Uterus (tissue), 4 donors: ENCODE data around the gene THG1L. TPM values are rescaled to one million over a fixed set of nuclear protein-coding genes. Genes with fewer than 3 reads are reported as not detected.
"Not testable (repeated sequence)": the region's sequence is repeated elsewhere in the genome, so short reads cannot be mapped to it uniquely, and the experiment has no call there.

Source experiments
- DNase-seq, 2 donors: peaks; one replicate each; pipeline ENCODE4 v3.0.0-alpha.2; 2019 to 2020
- H3K27ac ChIP-seq, 2 donors: fragments of 200-600 bp; sonication (generic); 1 replicate in 1 of 2; 2 replicates in 1 of 2; pipeline ENCODE4 v1.5.1; 2016 to 2018
- H3K27me3 ChIP-seq, 2 donors: fragments of 200-600 bp; sonication (generic); one replicate each; pipeline ENCODE4 v1.5.1; 2018 to 2019; ENCODE audit warnings: control low read depth in 1 of 2
- H3K36me3 ChIP-seq, 2 donors: fragments of 200-600 bp; sonication (generic); one replicate each; pipeline ENCODE4 v1.5.1; 2019; ENCODE audit warnings: control low read depth in 1 of 2
- H3K4me1 ChIP-seq, 2 donors: fragments of 200-600 bp; sonication (generic); one replicate each; pipeline ENCODE4 v1.5.1; 2018 to 2019; ENCODE audit warnings: control low read depth in 1 of 2
- H3K4me3 ChIP-seq, 2 donors: fragments of 200-600 bp; sonication (generic); 1 replicate in 1 of 2; 2 replicates in 1 of 2; pipeline ENCODE4 v1.5.1; 2018 to 2019; ENCODE audit warnings: mild to moderate bottlenecking in 1 of 2
- H3K9me3 ChIP-seq, 2 donors: fragments of 200-600 bp; sonication (generic); one replicate each; pipeline ENCODE4 v1.5.1; 2019; ENCODE audit warnings: control low read depth in 1 of 2
- POLR2A ChIP-seq, 2 donors: fragments of 450-650 bp; IDR thresholded peaks; one replicate each; pipeline ENCODE4 v1.6.1; 2016; ENCODE audit warnings: antibody characterized with exemption in 2 of 2, mild to moderate bottlenecking in 1 of 2, moderate library complexity in 1 of 2
- intact Hi-C: fragments of 100-400 bp; cut with DNase I; formaldehyde crosslinking; loops from one replicate; pipeline ENCODE4 v1.15.1; 2023; ENCODE audit warnings: low total_unique reads
- total RNA-seq, 4 donors: library from RNA; depleted of rRNA in 3 of 4; stranded (reverse); fragments of >200 nt in 3 of 4; gene quantifications; one replicate each; pipeline versions ENCODE4 v1.1.0 to v1.2.4, GENCODE V29; 2014 to 2023
- TF ChIP-seq, protein P1 (sequence below), 4 experiments: fragments of 200-600 bp in 2 of 4; fragments of 450-650 bp in 2 of 4; sonication (generic) in 2 of 4; IDR thresholded peaks; one replicate each; pipeline ENCODE4 v1.5.1; 2016 to 2019; ENCODE audit warnings: antibody characterized with exemption in 4 of 4, mild to moderate bottlenecking in 2 of 4, moderate library complexity in 1 of 4
- donor health status: DM: yes; HTN: yes; CAD: no.

The THG1L gene
- total RNA-seq, 4 donors from 2014 or later, result 6.5 to 29.2 (median 19.6) TPM

DNA sequence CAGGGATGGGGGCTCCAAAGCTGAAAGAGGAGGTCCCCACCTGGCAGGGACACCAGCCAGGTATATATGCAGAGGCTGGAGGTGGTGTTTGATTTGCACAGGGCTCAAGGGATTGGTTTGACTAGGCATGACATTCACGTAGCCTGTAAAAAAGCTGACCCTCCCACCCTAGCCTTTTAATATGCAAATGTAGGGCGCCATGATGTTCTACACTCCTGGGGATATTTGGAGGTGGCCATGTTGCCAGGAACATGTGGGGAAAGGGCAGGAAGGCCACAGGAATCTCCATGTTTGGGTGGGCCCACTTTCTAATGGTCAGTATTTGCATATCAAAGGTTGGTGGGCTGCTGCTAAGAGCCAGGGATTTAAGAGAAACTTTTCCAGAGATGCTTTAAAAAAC is 12.0 kb upstream of the THG1L start:
- DNase-seq, result no peak
- H3K4me3 ChIP-seq, result no peak overlapping the region
- no peaks in the 10 kb centered on the region for H3K27me3 ChIP-seq
- no peaks in the 10 kb centered on the region for H3K4me1 ChIP-seq
- H3K36me3 ChIP-seq, result no peaks in the 10 kb centered on the region
- H3K9me3 ChIP-seq, result no peaks in the 10 kb centered on the region
- TF ChIP-seq POLR2A (IDR thresholded peaks at IDR 0.05), result no peak
- TF ChIP-seq, protein P1, sequence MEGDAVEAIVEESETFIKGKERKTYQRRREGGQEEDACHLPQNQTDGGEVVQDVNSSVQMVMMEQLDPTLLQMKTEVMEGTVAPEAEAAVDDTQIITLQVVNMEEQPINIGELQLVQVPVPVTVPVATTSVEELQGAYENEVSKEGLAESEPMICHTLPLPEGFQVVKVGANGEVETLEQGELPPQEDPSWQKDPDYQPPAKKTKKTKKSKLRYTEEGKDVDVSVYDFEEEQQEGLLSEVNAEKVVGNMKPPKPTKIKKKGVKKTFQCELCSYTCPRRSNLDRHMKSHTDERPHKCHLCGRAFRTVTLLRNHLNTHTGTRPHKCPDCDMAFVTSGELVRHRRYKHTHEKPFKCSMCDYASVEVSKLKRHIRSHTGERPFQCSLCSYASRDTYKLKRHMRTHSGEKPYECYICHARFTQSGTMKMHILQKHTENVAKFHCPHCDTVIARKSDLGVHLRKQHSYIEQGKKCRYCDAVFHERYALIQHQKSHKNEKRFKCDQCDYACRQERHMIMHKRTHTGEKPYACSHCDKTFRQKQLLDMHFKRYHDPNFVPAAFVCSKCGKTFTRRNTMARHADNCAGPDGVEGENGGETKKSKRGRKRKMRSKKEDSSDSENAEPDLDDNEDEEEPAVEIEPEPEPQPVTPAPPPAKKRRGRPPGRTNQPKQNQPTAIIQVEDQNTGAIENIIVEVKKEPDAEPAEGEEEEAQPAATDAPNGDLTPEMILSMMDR (IDR thresholded peaks at IDR 0.05), result no peak
- no peak overlapping the region for H3K27ac ChIP-seq
- intact Hi-C loops, result no loop called here

DNA sequence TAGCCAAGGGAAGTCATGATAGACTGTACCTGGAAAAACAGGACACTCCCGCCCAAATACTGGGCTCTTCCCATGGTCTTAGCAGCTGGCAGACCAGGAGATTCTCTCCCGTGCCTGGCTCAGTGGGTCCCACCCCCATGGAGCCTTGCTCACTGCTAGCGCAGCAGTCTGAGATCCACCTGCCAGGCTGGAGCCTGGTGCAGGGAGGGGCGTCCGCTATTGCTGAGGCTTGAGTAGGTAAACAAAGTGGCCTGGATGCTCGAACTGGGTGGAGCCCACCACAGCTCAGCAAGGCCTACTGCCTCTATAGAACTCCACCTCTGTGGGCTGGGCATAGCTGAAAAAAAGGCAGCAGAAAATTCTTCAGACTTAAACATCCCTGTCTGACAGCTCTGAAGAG is 10.1 kb upstream of the THG1L start:
- H3K27ac ChIP-seq, result no peak overlapping the region
- intact Hi-C loops, result no loop called here
- H3K36me3 ChIP-seq, result no peaks in the 10 kb centered on the region
- TF ChIP-seq, protein P1 (IDR thresholded peaks at IDR 0.05), result no peak
- TF ChIP-seq POLR2A (IDR thresholded peaks at IDR 0.05), result no peak
- DNase-seq, result no peak
- H3K4me3 ChIP-seq, result no peak overlapping the region
- no peaks in the 10 kb centered on the region for H3K27me3 ChIP-seq
- no peaks in the 10 kb centered on the region for H3K4me1 ChIP-seq
- no peaks in the 10 kb centered on the region for H3K9me3 ChIP-seq

DNA sequence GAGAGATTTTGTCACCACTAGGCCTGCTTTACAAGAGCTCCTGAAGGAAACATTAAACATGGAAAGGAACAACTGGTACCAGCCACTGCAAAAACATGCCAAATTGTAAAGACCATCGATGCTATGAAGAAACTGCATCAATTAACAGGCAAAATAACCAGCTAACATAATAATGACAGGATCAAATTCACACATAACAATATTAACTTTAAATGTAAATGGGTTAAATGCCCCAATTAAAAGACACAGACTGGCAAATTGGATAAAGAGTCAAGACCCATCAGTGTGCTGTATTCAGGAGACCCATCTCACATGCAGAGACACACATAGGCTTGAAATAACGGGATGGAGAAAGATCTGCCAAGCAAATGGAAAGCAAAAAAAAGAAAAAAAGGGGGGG is 8.3 kb upstream of the THG1L start:
- intact Hi-C loops, DNase-seq: not testable (repeated sequence)

DNA sequence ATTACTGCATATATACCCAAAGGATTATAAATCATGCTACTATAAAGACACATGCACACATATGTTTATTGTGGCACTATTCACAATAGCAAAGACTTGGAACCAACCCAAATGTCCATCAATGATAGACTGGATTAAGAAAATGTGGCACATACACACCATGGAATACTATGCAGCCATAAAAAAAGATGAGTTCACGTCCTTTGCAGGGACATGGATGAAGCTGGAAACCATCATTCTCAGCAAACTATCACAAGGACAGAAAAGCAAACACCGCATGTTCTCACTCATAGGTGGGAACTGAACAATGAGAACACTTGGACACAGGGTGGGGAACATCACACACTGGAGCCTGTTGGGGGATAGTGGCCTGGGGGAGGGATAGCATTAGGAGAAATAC is 4.6 kb upstream of the THG1L start:
- H3K4me3 ChIP-seq, intact Hi-C loops, H3K36me3 ChIP-seq, H3K27ac ChIP-seq, H3K9me3 ChIP-seq, H3K4me1 ChIP-seq, H3K27me3 ChIP-seq, DNase-seq: not testable (repeated sequence)

More for the DNA sequence above, 8.3 kb upstream of the THG1L start:
- not testable (repeated sequence) for H3K27ac ChIP-seq, H3K9me3 ChIP-seq, H3K36me3 ChIP-seq, H3K27me3 ChIP-seq, H3K4me1 ChIP-seq, H3K4me3 ChIP-seq

DNA sequence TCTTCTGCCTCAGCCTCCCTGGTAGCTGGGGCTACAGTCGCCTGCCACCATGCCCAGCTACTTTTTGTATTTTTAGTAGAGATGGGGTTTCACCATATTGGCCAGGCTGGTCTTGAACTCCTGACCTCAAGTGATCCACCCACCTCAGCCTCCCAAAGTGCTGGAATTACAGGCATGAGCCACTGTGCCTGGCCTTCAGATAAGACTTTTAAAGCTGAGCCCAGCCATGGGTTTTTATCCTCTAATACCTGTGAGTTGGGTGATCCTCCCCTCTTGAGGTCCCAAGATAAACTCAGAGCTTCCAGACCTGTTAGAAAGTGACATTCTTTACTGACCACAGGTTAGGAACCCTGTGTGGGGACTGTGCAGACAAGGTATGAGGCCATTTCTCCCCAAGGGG is 3.4 kb upstream of the THG1L start:
- H3K4me3 ChIP-seq, H3K9me3 ChIP-seq, H3K36me3 ChIP-seq, H3K4me1 ChIP-seq, DNase-seq, intact Hi-C loops, H3K27me3 ChIP-seq, H3K27ac ChIP-seq: not testable (repeated sequence)

DNA sequence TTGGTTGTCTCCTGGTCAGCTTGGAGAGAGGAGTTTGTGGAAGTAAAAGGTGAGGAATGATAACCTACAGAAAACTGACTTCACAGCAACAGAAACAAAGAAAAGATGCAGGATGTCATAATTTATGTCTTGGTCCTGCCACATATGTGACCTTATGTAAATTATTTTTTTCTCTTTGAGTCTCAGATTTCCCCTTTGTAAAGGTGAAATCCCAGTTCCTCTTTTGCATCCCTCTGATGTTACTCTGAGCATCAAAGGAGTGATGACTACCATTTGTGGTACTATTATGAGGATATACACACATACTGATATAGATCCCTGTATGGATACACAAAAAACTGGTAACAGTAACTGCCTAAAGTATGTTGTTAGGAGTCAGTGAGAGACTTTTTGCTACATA is 1.4 kb upstream of the THG1L start:
- no peak for DNase-seq
- Histone ChIP-seq H3K27me3 (no peaks in the 10 kb centered on the region), H3K4me3 (no peak overlapping the region), H3K4me1 (no peaks in the 10 kb centered on the region), H3K27ac (no peak overlapping the region), H3K9me3 (no peaks in the 10 kb centered on the region), H3K36me3 (no peaks in the 10 kb centered on the region)
- TF ChIP-seq, protein P1 (IDR thresholded peaks at IDR 0.05), result no peak
- TF ChIP-seq POLR2A (IDR thresholded peaks at IDR 0.05), result no peak
- intact Hi-C loops, result loop anchor here (10.0 kb wide), 1 partner anchor 395 kb away; no protein-coding TSS in a partner anchor

DNA sequence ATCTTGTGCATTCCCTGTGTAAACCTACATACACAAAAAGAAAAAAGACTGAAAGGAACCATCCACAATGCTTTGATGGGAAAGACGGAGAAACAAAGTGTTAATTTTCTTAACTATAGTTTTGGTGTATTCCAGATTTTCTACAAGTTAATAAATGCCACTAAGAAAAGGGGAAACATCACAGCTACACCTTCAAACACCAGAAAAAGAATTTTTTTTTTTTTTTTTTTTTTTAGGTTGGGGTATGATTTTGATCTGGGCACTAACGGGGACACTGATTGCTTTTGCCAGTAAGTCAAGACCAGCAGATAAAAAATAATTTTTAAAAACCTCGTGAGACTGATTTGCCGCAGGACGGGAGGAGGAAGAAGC is 334 bp upstream of the THG1L start:
- Histone ChIP-seq H3K27ac (peak overlapping the region; percentile 93 to 97), H3K4me3 (peak overlapping the region; percentile 73 to 80), H3K9me3 (no peaks in the 10 kb centered on the region), H3K36me3 (no peaks in the 10 kb centered on the region), H3K4me1 (no peaks in the 10 kb centered on the region), H3K27me3 (no peaks in the 10 kb centered on the region)
- intact Hi-C loops, result loop anchor here (10.0 kb wide), 1 partner anchor 396 kb away; no protein-coding TSS in a partner anchor
- no peak for DNase-seq
- TF ChIP-seq, protein P1 (IDR thresholded peaks at IDR 0.05), result no peak
- TF ChIP-seq POLR2A (IDR thresholded peaks at IDR 0.05), result no peak
